ENCODE data around the gene CCDC192.

DNA sequence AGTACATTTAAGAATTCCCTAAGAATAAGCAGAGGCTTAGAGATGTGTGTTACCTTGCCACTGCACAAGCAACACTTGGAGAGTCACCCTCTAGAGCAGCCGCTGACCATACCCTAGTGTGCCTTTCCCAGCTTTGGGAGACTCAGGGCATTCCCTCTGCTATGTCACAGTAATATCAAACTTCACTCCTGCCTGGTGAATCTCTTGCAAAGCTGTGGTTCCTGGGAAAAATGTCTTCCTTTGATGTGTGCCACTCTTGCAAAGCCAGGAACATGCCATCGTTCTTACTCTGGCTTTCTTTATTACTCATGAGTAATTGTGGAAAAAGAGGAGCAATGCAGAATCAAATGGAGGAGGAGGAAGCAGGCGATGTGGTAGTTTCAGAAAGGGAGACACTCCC is 173.2 kb downstream of the CCDC192 start:
- no peak for TF ChIP-seq CTCF (IDR thresholded peaks at IDR 0.05)
- no peak for TF ChIP-seq POLR2AphosphoS5 (IDR thresholded peaks at IDR 0.05)
- no peak for TF ChIP-seq POLR2A (IDR thresholded peaks at IDR 0.05)
